Neural crest cell (in vitro differentiated cells): Measurements from ENCODE around the gene AQP5. TPM values are rescaled to one million over a fixed set of nuclear protein-coding genes. Genes with fewer than 3 reads are reported as not detected.
A peak's percentile ranks its signal among the peaks of the same experiment; 100 is the strongest.

Experiments used
- DNase-seq: peaks from one replicate; pipeline ENCODE4 v3.0.0; 2021; ENCODE audit warnings: low read depth, mixed read lengths, low spot score
- H3K27ac Mint-ChIP-seq: one replicate; pipeline ENCODE4 v1.8.0; 2021; ENCODE audit warnings: mild to moderate bottlenecking, mixed read lengths; ENCODE audit not compliant: unreplicated experiment
- H3K27me3 Mint-ChIP-seq: 2 replicates; pipeline ENCODE4 v1.8.0; 2021; ENCODE audit warnings: low read depth, mild to moderate bottlenecking, mixed read lengths
- H3K36me3 Mint-ChIP-seq: 2 replicates; pipeline ENCODE4 v1.8.0; 2021; ENCODE audit warnings: low read depth, mild to moderate bottlenecking, mixed read lengths
- H3K4me1 Mint-ChIP-seq: 2 replicates; pipeline ENCODE4 v1.8.0; 2021; ENCODE audit warnings: mixed read lengths
- H3K4me3 Mint-ChIP-seq: one replicate; pipeline ENCODE4 v1.8.0; 2021; ENCODE audit warnings: mild to moderate bottlenecking, mixed read lengths
- H3K9me3 Mint-ChIP-seq: 2 replicates; pipeline ENCODE4 v1.8.0; 2021; ENCODE audit warnings: mixed read lengths
- total RNA-seq: library from RNA; stranded (reverse); gene quantifications from 2 replicates; pipeline ENCODE4 v1.2.1, GENCODE V29; 2021
- TF ChIP-seq, protein P1 (sequence below): fragments of 200-600 bp; sonication (generic); conservative IDR thresholded peaks from 2 replicates; pipeline ENCODE4 v1.5.0; 2021; ENCODE audit warnings: antibody characterized with exemption, mild to moderate bottlenecking

The AQP5 gene
- total RNA-seq, 1 donor from 2014 or later: 1.2 TPM

DNA sequence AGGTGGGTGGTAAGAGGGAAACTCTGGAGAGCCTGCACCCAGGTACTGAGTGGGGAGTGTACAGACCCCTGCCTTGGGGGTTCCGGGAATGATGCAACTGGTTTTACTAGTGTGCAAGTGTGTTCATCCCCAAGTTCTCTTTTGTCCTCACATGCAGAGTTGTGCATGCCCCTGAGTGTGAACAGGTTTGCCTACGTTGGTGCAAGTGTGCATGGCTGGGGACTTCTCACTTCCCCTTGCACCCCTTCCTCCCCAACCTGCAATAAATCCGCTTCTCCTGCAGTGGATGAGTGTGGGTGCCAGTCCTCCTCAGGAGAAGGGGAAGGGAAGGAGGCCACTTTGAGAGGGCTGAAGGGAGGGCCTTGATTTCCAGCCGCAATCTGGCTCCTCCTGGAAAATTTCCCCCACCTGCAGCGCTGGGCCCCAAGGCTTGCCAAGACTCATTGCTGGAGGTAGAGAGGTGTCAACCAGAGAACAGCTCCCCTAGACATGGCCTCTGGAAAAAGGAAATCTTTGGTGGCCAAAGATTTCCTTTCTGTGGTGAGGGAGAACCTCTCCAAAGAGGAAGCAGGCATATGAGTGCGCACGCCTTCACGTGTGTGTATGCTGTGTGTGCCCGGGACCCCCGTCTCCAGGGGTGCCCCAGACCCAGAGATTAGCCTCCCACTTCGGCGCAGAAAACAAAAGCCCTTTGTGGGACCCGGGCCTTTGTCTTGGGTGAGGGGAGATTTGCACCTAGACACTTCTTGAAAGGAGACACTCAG is 5.6 kb upstream of the AQP5 start:
- no peaks in the 10 kb centered on the region for H3K9me3 Mint-ChIP-seq
- no peak overlapping the region for H3K27ac Mint-ChIP-seq
- H3K4me3 Mint-ChIP-seq: no peak overlapping the region
- peaks cover 21% of the 10 kb centered on the region for H3K27me3 Mint-ChIP-seq
- no peaks in the 10 kb centered on the region for H3K36me3 Mint-ChIP-seq
- peaks cover 27% of the 10 kb centered on the region for H3K4me1 Mint-ChIP-seq
- TF ChIP-seq, protein P1, sequence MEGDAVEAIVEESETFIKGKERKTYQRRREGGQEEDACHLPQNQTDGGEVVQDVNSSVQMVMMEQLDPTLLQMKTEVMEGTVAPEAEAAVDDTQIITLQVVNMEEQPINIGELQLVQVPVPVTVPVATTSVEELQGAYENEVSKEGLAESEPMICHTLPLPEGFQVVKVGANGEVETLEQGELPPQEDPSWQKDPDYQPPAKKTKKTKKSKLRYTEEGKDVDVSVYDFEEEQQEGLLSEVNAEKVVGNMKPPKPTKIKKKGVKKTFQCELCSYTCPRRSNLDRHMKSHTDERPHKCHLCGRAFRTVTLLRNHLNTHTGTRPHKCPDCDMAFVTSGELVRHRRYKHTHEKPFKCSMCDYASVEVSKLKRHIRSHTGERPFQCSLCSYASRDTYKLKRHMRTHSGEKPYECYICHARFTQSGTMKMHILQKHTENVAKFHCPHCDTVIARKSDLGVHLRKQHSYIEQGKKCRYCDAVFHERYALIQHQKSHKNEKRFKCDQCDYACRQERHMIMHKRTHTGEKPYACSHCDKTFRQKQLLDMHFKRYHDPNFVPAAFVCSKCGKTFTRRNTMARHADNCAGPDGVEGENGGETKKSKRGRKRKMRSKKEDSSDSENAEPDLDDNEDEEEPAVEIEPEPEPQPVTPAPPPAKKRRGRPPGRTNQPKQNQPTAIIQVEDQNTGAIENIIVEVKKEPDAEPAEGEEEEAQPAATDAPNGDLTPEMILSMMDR: no peak
- DNase-seq: no peak

DNA sequence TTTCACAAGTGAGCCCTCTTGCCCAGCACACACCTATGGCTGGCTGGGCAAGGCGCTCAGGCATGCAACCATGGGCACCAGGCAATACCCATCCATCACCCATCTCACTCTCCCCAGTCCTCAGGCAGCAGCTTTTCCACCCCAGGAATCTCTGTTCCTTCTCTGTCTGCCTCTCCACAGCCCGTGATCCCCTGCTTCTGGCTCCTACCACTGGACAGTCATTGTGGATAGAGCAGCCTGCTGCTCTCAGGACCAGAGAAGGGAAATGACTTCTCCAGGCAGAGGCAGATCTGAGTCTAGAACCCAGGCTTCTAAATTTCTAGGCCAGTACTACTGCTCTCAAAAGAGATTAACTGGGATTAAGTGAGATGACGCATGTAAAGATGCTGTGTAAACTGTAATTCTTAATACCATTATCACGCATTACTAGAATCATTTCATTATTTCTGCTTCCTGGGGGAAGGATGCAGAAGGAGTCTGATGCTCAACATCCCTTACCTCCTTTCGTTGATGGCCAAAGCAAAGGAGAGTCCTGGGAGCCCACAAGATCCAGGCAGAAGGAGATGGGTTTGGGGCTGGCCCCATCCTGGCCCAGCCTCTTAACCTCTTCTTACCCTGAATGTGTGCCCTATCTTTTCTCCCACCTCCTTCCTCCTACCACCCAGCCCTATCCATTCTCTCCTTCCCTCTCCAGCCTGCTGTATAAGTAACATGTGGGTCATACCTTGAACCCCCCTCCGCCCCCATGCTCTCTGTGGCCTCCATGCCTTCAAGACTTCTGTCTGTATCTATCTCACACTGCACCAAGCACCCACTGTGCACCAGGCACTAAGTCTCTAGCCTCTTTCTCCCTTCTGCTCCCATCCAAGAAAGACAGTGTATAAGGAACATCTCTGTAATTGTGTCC is 4.8 kb upstream of the AQP5 start:
- no peak for DNase-seq
- no peaks in the 10 kb centered on the region for H3K9me3 Mint-ChIP-seq
- H3K4me3 Mint-ChIP-seq: no peak overlapping the region
- H3K27ac Mint-ChIP-seq: no peak overlapping the region
- H3K36me3 Mint-ChIP-seq: no peaks in the 10 kb centered on the region
- TF ChIP-seq, protein P1: no peak
- H3K4me1 Mint-ChIP-seq: peaks cover 27% of the 10 kb centered on the region
- H3K27me3 Mint-ChIP-seq: peaks cover 22% of the 10 kb centered on the region

DNA sequence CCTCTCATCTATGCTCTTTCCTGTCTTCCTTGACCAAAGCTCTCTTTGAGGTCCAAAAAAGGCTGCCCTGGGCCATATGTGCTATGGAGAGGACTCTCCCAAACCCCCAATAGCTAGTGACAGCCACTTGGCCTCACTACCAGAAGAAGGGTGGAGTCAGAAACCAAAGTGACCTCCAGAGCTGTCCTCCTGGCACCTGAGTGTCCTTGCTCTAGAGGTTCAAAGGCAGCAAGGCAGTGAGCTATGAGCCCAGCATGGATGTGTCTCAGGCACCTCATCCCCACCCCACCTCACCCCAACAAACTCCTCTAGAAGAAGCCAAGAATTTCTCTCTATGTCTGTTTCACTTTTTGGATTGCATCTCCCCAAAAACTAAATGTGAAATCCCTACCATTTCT is 4.1 kb upstream of the AQP5 start:
- no peak for DNase-seq
- Mint-ChIP-seq H3K36me3 (no peaks in the 10 kb centered on the region), H3K9me3 (no peaks in the 10 kb centered on the region), H3K4me3 (no peak overlapping the region), H3K27me3 (peaks cover 26% of the 10 kb centered on the region), H3K27ac (no peak overlapping the region), H3K4me1 (peaks cover 27% of the 10 kb centered on the region)
- TF ChIP-seq, protein P1: no peak

DNA sequence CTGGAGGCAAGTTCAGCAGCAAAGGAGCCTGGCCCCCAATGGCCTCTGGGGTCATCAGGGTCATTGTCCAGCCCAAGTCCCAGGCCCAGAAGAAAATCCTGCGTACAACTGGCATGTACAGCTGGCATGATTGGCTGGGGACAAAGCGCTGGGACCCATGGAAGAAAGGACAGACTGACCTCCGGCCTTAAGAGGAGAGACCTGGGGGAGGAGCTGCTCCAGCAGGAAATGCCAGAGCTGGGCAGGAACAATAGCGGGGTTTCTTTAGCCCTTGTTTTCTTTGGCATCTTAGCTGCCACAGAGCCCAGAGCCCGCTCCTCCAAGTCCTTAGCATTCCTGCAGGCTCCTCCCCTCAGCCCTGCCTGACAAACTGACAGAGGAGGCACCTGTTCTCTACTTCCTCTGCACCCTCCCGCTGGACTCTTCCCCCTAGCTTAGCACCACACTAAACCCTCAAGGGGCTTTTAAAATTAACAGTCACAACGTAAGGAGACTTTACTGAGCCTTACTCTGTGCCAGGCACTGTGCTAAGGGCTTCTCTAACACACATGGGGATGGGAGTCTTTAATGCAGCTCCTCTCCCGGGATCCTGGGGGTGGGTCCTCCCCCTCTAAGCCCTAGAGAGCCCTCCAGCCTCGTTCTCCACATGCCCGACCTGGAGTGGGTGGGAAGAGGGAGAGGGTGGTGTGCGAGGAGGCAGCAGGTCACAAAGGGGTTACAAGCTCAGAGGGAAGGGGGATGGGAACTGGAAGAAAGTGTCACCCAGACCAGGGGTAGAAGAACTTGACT is 1.8 kb upstream of the AQP5 start:
- peaks cover 36% of the 10 kb centered on the region for H3K27me3 Mint-ChIP-seq
- H3K9me3 Mint-ChIP-seq: no peaks in the 10 kb centered on the region
- peak overlapping the region; percentile 39 for H3K4me3 Mint-ChIP-seq
- DNase-seq: peak; percentile 19
- no peak overlapping the region for H3K27ac Mint-ChIP-seq
- TF ChIP-seq, protein P1: no peak
- H3K36me3 Mint-ChIP-seq: no peaks in the 10 kb centered on the region
- H3K4me1 Mint-ChIP-seq: peaks cover 27% of the 10 kb centered on the region

DNA sequence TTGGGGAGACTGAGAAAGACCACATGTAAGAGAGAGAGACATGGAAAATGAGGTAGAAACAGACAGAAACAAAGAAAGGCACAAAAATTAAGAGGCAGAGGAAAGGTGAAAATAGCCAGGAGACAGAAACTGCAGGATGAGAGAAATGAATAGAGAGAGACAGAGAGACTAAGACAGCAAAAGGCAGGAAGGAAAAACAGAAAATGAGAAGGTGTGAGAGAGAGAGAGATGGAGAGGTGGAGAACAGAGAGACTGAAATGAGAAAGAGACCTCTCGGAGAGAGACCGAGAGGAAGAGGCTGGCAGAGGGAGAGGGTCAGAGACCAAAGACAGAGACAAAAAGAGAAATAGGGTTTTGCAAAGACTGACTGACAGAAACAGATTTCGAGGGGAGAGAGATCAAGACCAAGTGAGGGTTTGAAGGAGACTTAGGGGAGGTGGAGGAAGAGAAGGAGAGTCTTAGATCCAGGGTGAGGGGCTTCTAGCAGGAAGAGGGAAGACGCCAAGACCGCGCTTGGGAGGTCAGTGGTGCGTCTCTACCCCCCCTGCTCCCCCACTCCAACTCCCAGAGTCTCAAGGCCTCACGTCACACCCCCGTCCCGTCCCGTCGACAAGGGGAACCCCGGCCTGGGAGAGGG is 1.1 kb upstream of the AQP5 start:
- H3K4me1 Mint-ChIP-seq: peaks cover 27% of the 10 kb centered on the region
- TF ChIP-seq, protein P1: no peak
- H3K27me3 Mint-ChIP-seq: peaks cover 37% of the 10 kb centered on the region
- peak overlapping the region; percentile 39 for H3K4me3 Mint-ChIP-seq
- H3K36me3 Mint-ChIP-seq: no peaks in the 10 kb centered on the region
- no peaks in the 10 kb centered on the region for H3K9me3 Mint-ChIP-seq
- DNase-seq: no peak
- no peak overlapping the region for H3K27ac Mint-ChIP-seq
